ENCODE data around the gene RILPL2.
"Not testable (repeated sequence)": the region's sequence is repeated elsewhere in the genome, so short reads cannot be mapped to it uniquely, and the experiment has no call there.

Gene RILPL2, protein sequence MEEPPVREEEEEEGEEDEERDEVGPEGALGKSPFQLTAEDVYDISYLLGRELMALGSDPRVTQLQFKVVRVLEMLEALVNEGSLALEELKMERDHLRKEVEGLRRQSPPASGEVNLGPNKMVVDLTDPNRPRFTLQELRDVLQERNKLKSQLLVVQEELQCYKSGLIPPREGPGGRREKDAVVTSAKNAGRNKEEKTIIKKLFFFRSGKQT

GRCh38 chr12:123436017-123436964 lies at the start of gene RILPL2:
Gene RILPL2, minus strand, starts transcription at chr12:123436684. Its CDS starts 264 bp downstream, at chr12:123436420.
- DNase-seq (ENCODE audit: low spot score), result peak; percentile 89

DNA sequence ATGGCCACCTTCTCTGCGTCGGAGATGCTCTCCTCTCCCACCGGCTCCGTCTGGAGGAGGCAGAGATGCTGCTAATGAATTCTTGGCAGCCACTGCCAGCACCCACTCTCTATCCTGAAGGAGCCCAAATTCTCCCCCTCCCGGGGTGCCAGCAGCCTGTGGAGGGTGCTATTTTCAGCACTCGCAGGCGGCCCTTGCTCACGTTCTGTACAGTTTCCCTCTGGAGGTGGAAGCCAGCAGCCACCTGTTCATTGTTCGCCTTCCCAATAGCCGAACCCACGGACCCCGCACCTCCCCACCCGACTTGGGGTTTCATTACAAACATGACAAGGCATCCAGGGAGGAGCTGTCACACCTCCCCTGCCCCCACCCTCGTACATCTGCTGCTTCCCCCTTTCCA lies 49.3 kb upstream of the RILPL2 start:
- DNase-seq (ENCODE audit: low spot score), result no peak

- no peak for DNase-seq (ENCODE audit: low spot score)
Observed at GRCh38 chr12:123483602-123484248, 47.2 kb upstream of the RILPL2 start.

DNA sequence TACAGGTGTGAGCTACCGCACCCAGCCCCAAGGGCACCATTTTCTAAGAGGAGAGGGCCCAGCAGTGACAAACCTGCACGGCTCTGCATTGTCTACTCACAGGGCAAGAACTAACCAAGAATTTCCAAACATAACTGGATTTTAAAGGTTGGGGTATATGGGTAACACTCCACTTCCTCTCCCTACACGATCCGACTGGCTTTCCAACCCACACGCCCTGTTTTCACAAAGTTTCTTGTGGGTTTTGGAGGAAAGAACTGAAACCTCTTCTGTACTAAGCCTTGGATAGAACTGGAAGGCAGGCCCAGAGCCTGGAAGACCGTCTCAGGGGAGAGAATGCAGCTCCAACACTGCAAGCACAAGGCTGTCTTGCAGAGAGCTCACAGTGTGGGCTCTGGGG lies 46.4 kb upstream of the RILPL2 start:
- no peak for DNase-seq (ENCODE audit: low spot score)

- DNase-seq (ENCODE audit: low spot score), result not testable (repeated sequence)
Observed at GRCh38 chr12:123481251-123481650, 44.8 kb upstream of the RILPL2 start.

GRCh38 chr12:123479442-123480180 lies 43.1 kb upstream of the RILPL2 start:
- no peak for DNase-seq (ENCODE audit: low spot score)

DNA sequence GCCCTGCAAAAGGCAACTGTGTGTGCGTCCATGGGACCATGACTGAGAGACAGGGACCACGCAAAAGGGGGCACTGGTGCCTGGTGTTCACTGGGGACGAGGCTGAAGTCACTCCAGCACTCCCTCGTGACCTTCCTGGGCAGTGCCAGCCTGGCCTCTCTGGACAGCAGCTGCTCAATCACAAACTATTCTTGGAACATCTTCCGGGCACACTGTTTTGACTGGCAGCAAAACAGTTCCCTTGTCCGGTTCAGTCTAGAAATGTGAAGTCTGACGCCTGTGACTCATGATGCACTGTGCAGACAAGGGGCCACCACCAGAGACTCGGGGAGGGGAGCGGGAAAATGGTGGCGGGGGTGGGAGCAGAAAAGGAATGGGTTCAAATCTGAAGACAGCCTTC lies 42.3 kb upstream of the RILPL2 start:
- no peak for DNase-seq (ENCODE audit: low spot score)

GRCh38 chr12:123478069-123478468 lies 41.6 kb upstream of the RILPL2 start:
- DNase-seq (ENCODE audit: low spot score), result no peak

DNA sequence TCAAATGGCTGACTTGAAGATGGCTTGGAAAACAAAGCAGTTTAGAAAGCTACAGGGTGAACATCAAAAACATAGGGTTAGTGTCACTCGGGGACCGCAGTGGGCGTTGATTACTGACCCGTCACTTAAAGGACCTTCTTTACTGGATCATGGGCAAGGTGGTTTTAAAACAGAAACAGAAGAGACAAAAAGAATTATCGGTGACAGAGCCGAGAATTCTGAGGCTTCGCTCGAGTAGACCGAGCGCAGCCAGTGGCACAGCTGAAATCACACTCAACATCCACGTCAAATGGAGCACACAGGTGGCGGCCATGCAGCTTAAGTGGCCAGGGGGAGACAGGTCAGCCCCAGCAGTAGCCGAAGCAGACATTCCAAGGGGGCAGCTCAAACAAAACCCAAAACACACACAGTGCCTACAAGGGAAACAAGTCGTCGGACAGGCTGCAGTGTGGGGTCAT lies 38.8 kb upstream of the RILPL2 start:
- no peak for DNase-seq (ENCODE audit: low spot score)

GRCh38 chr12:123474485-123475245 lies 38.2 kb upstream of the RILPL2 start:
- peak; percentile 48 for DNase-seq (ENCODE audit: low spot score)

DNA sequence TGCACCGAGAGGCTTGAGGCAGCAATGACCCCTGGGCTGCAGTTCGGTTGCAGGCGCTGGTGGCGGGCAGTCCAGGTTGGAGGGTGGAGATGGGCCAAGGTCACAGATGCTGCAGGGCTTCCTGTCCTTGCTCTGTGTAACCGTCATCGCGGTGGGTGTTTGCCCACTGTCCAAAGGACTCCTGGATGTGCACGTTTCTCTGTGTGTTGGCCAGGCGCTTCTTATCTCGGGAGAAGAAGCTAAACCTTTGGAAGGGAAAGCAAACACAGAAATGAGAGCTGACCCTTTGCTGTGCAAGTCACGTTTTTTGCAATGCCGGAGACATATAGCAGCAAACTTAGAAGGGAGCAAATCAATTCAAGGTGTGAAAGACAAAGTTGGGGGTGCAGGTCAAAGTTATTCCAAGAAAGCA lies 36.0 kb upstream of the RILPL2 start:
- no peak for DNase-seq (ENCODE audit: low spot score)

DNA sequence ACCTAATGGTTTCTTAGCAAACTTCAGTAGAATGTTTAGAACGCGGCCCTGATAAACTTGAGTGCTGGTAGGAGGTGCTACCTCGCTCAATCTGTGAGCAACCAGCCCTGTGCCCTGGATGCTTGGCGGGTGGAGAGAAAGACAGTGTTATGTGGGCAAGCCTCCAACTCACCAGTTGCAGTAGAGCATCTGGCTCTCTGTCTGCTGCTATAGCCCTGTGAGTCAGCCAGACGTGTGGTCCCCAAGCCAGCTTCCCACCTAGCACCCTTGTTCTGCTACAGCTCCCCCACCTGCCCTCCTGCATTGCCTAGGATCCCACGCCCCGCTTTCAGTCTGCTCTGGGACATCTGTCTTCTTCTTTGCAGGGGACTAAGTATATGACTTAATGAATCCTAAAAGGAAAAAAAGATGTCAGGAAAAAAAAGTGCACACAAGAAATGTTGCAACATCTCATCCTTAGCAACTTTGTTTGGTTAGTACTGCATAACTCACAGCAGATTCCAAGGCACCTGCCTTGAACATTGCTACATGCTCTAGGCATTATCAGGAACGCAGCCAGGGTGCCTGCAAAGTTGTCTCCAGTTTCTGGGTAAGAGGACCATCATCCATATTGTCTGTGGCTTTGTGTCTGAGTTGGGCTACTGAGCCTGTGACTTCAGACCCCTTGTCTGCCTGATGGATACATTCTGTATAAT lies 35.0 kb upstream of the RILPL2 start:
- DNase-seq (ENCODE audit: low spot score), result no peak

GRCh38 chr12:123469978-123470377 lies 33.5 kb upstream of the RILPL2 start:
- DNase-seq (ENCODE audit: low spot score), result no peak

GRCh38 chr12:123468786-123469185 lies 32.3 kb upstream of the RILPL2 start:
- DNase-seq (ENCODE audit: low spot score), result peak; percentile 53

DNA sequence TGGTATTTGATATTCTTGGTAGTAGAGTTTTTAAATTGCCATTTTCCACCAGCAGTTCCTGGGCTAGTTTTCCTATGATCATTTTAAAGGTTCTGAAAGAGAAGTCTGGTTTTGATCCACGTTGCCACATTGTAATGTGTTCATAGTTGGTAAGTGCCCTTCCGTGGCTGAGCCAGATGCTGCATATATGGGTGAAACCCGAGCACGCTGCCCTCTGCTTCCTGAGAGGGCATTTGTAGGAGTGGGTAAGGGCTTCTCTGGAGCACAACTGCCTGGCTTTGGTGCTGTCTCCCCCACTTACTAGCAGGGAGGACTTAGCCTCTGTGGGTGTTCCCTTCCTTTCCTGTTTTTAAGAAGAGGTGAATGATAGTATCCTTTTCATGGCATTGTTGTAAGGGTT lies 28.6 kb upstream of the RILPL2 start:
- no peak for DNase-seq (ENCODE audit: low spot score)

GRCh38 chr12:123463174-123463573 lies 26.7 kb upstream of the RILPL2 start:
- not testable (repeated sequence) for DNase-seq (ENCODE audit: low spot score)

DNA sequence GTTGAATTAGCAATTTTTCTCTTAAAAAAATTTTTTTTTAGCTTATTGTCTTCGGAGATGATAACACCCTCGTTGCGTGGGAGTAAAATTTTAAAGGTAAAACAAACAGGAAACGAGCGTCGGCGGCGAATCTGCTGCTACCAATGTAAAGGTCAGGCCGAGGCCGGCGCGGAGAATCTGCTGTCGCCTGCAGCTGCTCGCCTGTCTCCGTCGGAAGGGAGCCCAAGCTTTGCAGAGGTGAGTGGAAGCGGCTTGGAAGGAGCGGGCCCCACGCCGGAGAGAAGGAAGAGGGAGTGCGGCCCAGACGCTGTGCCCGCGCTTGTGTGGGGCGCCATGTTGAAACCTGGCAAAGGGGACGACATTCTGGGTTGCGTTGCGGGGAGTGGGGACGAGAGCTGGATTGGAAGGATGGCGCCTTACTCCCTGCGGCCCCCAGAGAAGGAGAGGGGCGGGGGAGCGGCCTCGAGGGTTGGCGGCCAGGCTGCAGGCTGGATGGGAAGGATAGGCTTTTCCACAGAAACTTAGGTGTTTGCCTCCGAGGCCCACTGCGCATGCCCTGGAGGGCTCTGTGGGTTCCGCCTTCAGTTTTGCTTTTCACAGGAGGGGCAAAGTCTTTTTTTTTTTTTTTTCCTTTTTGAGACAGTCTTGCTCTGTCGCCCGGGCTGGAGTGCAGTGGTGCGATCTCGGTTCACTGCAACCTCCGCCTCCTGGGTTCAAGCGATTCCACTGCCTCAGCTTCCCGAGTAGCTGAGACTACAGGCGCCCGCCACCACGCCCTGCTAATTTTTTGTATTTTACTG lies 21.7 kb upstream of the RILPL2 start, which contains the start of gene SNRNP35:
TSS of gene SNRNP35 (plus strand) at position 160 of the 800 bp plus-strand sequence. CDS start 7,402 bp downstream, outside the sequence.
- peak; percentile 89 for DNase-seq (ENCODE audit: low spot score)

DNA sequence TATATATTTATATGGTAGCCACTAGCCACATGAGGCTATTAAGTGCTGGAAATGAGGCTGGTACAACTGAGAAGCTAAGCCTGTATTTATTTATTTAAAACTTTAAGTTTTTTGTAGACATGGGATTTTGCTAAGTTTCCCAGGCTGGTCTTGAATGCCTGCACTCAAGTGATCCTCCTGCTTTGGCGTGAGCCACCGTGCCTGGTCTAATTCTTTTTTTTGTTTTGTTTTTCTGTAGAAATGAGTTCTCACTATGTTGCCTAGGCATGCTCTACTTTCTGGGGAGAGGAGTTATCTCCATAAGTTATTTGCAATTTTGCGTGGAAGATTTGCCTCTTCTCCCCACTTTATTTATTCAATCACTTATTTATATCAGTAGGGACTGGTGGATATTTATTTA lies 16.7 kb upstream of the RILPL2 start:
- no peak for DNase-seq (ENCODE audit: low spot score)

DNA sequence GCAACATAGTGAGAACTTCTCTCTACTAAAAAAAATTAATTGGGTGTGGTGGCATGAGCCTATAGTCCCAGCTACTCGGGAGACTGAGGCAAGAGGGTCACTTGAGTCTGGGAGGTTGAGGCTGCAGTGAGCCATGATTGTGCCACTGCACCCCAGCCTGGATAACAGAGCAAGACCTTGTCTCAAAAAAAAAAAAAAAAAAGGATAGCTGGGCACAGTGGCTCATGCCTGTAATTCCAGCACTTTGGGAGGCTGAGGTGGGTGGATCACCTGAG lies 15.7 kb upstream of the RILPL2 start:
- DNase-seq (ENCODE audit: low spot score), result not testable (repeated sequence)

- DNase-seq (ENCODE audit: low spot score), result no peak
Observed at GRCh38 chr12:123450636-123451035, 14.2 kb upstream of the RILPL2 start.

Data from CD4-positive, alpha-beta T cell treated with Interleukin-2 at 100 ng/mL for 4 hours (primary cell).